ENCODE measurements around the gene POLR3G. TPM values are rescaled to one million over a fixed set of nuclear protein-coding genes. Genes with fewer than 3 reads are reported as not detected.

POLR3G gene
- total RNA-seq, 1 experiment from 2014 or later: 23.4 TPM

DNA sequence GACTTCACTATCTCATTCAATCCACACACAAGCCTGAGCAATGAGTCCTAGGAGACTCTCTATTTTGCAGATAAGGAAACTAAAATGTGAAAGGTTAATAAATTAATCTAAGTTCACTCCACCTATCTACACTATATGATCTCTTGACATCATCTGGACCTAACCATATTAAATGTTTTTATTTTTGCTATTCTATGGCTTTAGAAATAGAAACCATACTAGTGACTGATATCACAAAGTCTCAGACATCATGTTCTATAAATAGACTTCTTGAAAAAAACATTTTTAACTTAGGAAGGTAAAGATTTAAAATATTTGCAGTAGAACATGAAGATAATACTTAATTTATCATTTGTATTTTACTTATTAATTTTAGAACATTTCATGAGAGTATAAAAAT, 74.6 kb downstream of the POLR3G start:
- in situ Hi-C loops (cut with HindIII; ENCODE audit: low pct_unique_long_range_greater_than_20kb, low sequenced_read_pairs): no loop called here
- Histone ChIP-seq H3K36me3 (ENCODE audit: control insufficient read depth, insufficient read depth, low read length) (no peaks in the 10 kb centered on the region), H3K4me1 (ENCODE audit: control insufficient read depth, insufficient read depth, low read length) (no peaks in the 10 kb centered on the region), H3K9me3 (ENCODE audit: control insufficient read depth, insufficient read depth, low read depth, low read length) (no peaks in the 10 kb centered on the region), H3K4me3 (ENCODE audit: low read depth in 2 of 2, low read length in 2 of 2) (no peak overlapping the region), H3K27ac (ENCODE audit: low read length) (no peak overlapping the region), H3K27me3 (ENCODE audit: control insufficient read depth, insufficient read depth, low read length) (peaks cover 35% of the 10 kb centered on the region)
- ATAC-seq (no peak), DNase-seq (ENCODE audit: low read depth, low spot score) (no peak)
- no TSS peak for BruUV-seq (replicated peaks)
- no peak for TF ChIP-seq CTCF (IDR thresholded peaks at IDR 0.05)
- no peak for TF ChIP-seq TCF7L2 (IDR thresholded peaks at IDR 0.05; ENCODE audit: low read depth, low read length)
- TF ChIP-seq SIN3A (IDR thresholded peaks at IDR 0.05; ENCODE audit: borderline replicate concordance, insufficient read depth, low read depth, low read length): no peak
- no peak for TF ChIP-seq POLR2AphosphoS5 (IDR thresholded peaks at IDR 0.05; ENCODE audit: low read depth, low read length)
- no peak for TF ChIP-seq REST (IDR thresholded peaks at IDR 0.05; ENCODE audit: insufficient read depth in 1 of 2, low read depth in 2 of 2, low read length in 1 of 2)
- ChIA-PET POLR2A (no interaction called here), CTCF (no interaction called here)
- intact Hi-C loops (cut with micrococcal nuclease; ENCODE audit: unreplicated experiment): no loop called here

GRCh38 chr5:90549729-90550275, 75.1 kb downstream of the POLR3G start:
- no TSS peak for BruUV-seq (replicated peaks)
- Histone ChIP-seq H3K4me3 (ENCODE audit: low read depth in 2 of 2, low read length in 2 of 2) (no peak overlapping the region), H3K9me3 (ENCODE audit: control insufficient read depth, insufficient read depth, low read depth, low read length) (no peaks in the 10 kb centered on the region), H3K27ac (ENCODE audit: low read length) (no peak overlapping the region), H3K27me3 (ENCODE audit: control insufficient read depth, insufficient read depth, low read length) (peaks cover 41% of the 10 kb centered on the region), H3K4me1 (ENCODE audit: control insufficient read depth, insufficient read depth, low read length) (no peaks in the 10 kb centered on the region), H3K36me3 (ENCODE audit: control insufficient read depth, insufficient read depth, low read length) (no peaks in the 10 kb centered on the region)
- TF ChIP-seq REST (IDR thresholded peaks at IDR 0.05; ENCODE audit: insufficient read depth in 1 of 2, low read depth in 2 of 2, low read length in 1 of 2) (no peak), POLR2AphosphoS5 (IDR thresholded peaks at IDR 0.05; ENCODE audit: low read depth, low read length) (no peak), CTCF (IDR thresholded peaks at IDR 0.05) (no peak), SIN3A (IDR thresholded peaks at IDR 0.05; ENCODE audit: borderline replicate concordance, insufficient read depth, low read depth, low read length) (no peak), TCF7L2 (IDR thresholded peaks at IDR 0.05; ENCODE audit: low read depth, low read length) (no peak)
- CTCF ChIA-PET: no interaction called here
- POLR2A ChIA-PET: no interaction called here
- intact Hi-C loops (cut with micrococcal nuclease; ENCODE audit: unreplicated experiment): no loop called here
- in situ Hi-C loops (cut with HindIII; ENCODE audit: low pct_unique_long_range_greater_than_20kb, low sequenced_read_pairs): no loop called here
- ATAC-seq: no peak
- DNase-seq (ENCODE audit: low read depth, low spot score): no peak
